ENCODE data around the gene BEGAIN.

- no peak for TF ChIP-seq POLR2A (IDR thresholded peaks at IDR 0.05; ENCODE audit: control extremely low read depth in 1 of 2, low read depth in 2 of 2, low read length in 2 of 2)
- no peak for TF ChIP-seq POU5F1 (IDR thresholded peaks at IDR 0.05; ENCODE audit: low read depth, low read length)
- no peak for TF ChIP-seq TEAD4 (IDR thresholded peaks at IDR 0.05; ENCODE audit: low read depth, low read length)
- TF ChIP-seq JUND (IDR thresholded peaks at IDR 0.05; ENCODE audit: low read length) = no peak
- no peak for TF ChIP-seq CEBPB (IDR thresholded peaks at IDR 0.05; ENCODE audit: low read depth, low read length)
- TF ChIP-seq CTCF (IDR thresholded peaks at IDR 0.05; ENCODE audit: control extremely low read depth in 1 of 3, insufficient read depth in 1 of 3, low read depth in 1 of 3, low read length in 3 of 3) = no peak
- no peak for TF ChIP-seq TAF1 (IDR thresholded peaks at IDR 0.05; ENCODE audit: low read depth, low read length)
- TF ChIP-seq EZH2 (IDR thresholded peaks at IDR 0.05; ENCODE audit: low read depth, low read length, severe bottlenecking) = no peak
- TF ChIP-seq CREB1 (IDR thresholded peaks at IDR 0.05) = no peak
- no peak for TF ChIP-seq GTF2F1 (IDR thresholded peaks at IDR 0.05; ENCODE audit: borderline replicate concordance, low read depth, low read length)
- TF ChIP-seq KDM5A (IDR thresholded peaks at IDR 0.05; ENCODE audit: low read length) = no peak
- TF ChIP-seq GABPA (IDR thresholded peaks at IDR 0.05; ENCODE audit: borderline replicate concordance, insufficient read depth, low read length) = no peak
- no peak for TF ChIP-seq SIX5 (IDR thresholded peaks at IDR 0.05; ENCODE audit: low read depth, low read length)
Observed at GRCh38 chr14:100533656-100534485, 53.3 kb downstream of the BEGAIN start.

Measured in H1 (cell line).